K562 (cell line): ENCODE results near the gene ZDHHC12. TPM values are rescaled to one million over a fixed set of nuclear protein-coding genes. Genes with fewer than 3 reads are reported as not detected.
A peak's percentile ranks its signal among the peaks of the same experiment; 100 is the strongest.

Experiments used
- ATAC-seq: fragments of 200-7000 bp; cut with Tn5 transposase; 3 replicates; pipeline ENCODE4 v1.9.1; 2020; ENCODE audit warnings: moderate library complexity
- BruUV-seq: library from RNA; stranded (reverse); fragments of 400-500 nt; replicated peaks from 2 replicates; lab custom pipeline; 2021; lab: Mats Ljungman, UMichigan
- CTCF ChIA-PET: fragments of 300-600 bp; formaldehyde crosslinking; extraction: SDS; loops from one replicate; lab custom pipeline; 2021; ENCODE audit warnings: low intra/inter-chr PET ratio; lab: Yijun Ruan, JAX
- POLR2A ChIA-PET: fragments of 300-600, 350-650 bp; sonication (Branson Sonifier 250); formaldehyde crosslinking; extraction: SDS; loops from one replicate; lab custom pipeline; 2021; ENCODE audit warnings: antibody characterized with exemption, inconsistent platforms; lab: Yijun Ruan, JAX
- DNase-seq, 4 experiments: peaks; one replicate each; pipeline versions ENCODE4 v3.0.0 to v3.0.0-alpha.2; 2011 to 2018; ENCODE audit warnings: low spot score in 3 of 4, mixed read lengths in 3 of 4; ENCODE audit errors: extremely low read depth in 1 of 4
- FAIRE-seq: peaks from 2 replicates; lab custom pipeline; 2011; peaks lifted over from hg19 to GRCh38; lab: Jason Lieb, UNC
- H2AFZ ChIP-seq: 2 replicates; pipeline ENCODE4 v1.6.0; 2011; ENCODE audit warnings: low read depth, low read length, control low read depth, inconsistent platforms
- H3K27ac ChIP-seq: fragments of 200-600 bp; 3 replicates; pipeline ENCODE4 v1.8.0; 2011; ENCODE audit warnings: low read depth, mild to moderate bottlenecking, control low read depth, inconsistent platforms, low read length, moderate library complexity, mixed read lengths; ENCODE audit errors: extremely low read depth
- H3K27me3 ChIP-seq, 2 experiments: fragments of 300-600 bp in 1 of 2; 2 replicates in 1 of 2; 3 replicates in 1 of 2; pipeline versions ENCODE4 v1.6.0 to v1.8.0; 2011; ENCODE audit warnings: inconsistent platforms in 2 of 2, low read length in 2 of 2, mild to moderate bottlenecking in 1 of 2, mixed read lengths in 1 of 2, moderate library complexity in 1 of 2; ENCODE audit not compliant: control insufficient read depth in 2 of 2, insufficient read depth in 2 of 2
- H3K36me3 ChIP-seq: fragments of 300-600 bp; 3 replicates; pipeline ENCODE4 v1.8.0; 2011; ENCODE audit warnings: mild to moderate bottlenecking, low read length, inconsistent platforms; ENCODE audit not compliant: control insufficient read depth, insufficient read depth
- H3K4me1 ChIP-seq, 2 experiments: fragments of 200-600 bp in 1 of 2; replicated peaks in 1 of 2; 2 replicates in 1 of 2; 3 replicates in 1 of 2; pipeline versions ENCODE4 v1.5.1 to v1.8.0; 2011; ENCODE audit warnings: inconsistent platforms in 2 of 2, low read length in 2 of 2, mild to moderate bottlenecking in 1 of 2, mixed read lengths in 1 of 2, moderate library complexity in 1 of 2; ENCODE audit not compliant: control insufficient read depth in 2 of 2, insufficient read depth in 2 of 2
- H3K4me2 ChIP-seq: 2 replicates; pipeline ENCODE4 v1.6.1; 2011; ENCODE audit warnings: low read length, control low read depth, inconsistent platforms, mixed read lengths; ENCODE audit not compliant: insufficient read depth
- H3K4me3 ChIP-seq: fragments of 200-600 bp; sonication (generic), shearing (Covaris generic); 2 replicates; pipeline ENCODE4 v1.5.1; 2016; ENCODE audit warnings: control low read depth, inconsistent platforms
- H3K79me2 ChIP-seq: fragments of 200-600 bp; 3 replicates; pipeline ENCODE4 v1.8.0; 2011; ENCODE audit warnings: low read length, inconsistent platforms; ENCODE audit not compliant: control insufficient read depth, insufficient read depth
- H3K9ac ChIP-seq, 2 experiments: 2 replicates each; pipeline versions ENCODE4 v1.6.0 to v1.6.1; 2011; ENCODE audit warnings: low read depth in 2 of 2, low read length in 2 of 2, control low read depth in 1 of 2, inconsistent platforms in 1 of 2, mild to moderate bottlenecking in 1 of 2, mixed read lengths in 1 of 2; ENCODE audit not compliant: insufficient read depth in 1 of 2
- H3K9me1 ChIP-seq: one replicate; pipeline ENCODE4 v1.6.0; 2011; ENCODE audit warnings: inconsistent platforms, mild to moderate bottlenecking, low read length, moderate library complexity; ENCODE audit not compliant: control insufficient read depth, insufficient read depth
- H3K9me3 ChIP-seq: replicated peaks from 2 replicates; pipeline ENCODE4 v1.5.1; 2011; ENCODE audit warnings: low read depth, low read length, inconsistent platforms; ENCODE audit not compliant: control insufficient read depth, insufficient read depth
- H4K20me1 ChIP-seq: replicated peaks from 2 replicates; pipeline ENCODE4 v1.6.1; 2011; ENCODE audit warnings: low read length, inconsistent platforms, mixed read lengths; ENCODE audit not compliant: control insufficient read depth, insufficient read depth
- BRCA1 ChIP-seq, 2 experiments: fragments of 450-650 bp in 1 of 2; sonication (generic) in 1 of 2; formaldehyde crosslinking in 1 of 2; IDR thresholded peaks; 2 replicates each; pipeline versions ENCODE4 v1.5.0 to v1.6.1; 2017 to 2020; ENCODE audit warnings: mild to moderate bottlenecking in 1 of 2, missing genetic modification reagents in 1 of 2
- CREM ChIP-seq: IDR thresholded peaks from 2 replicates; pipeline ENCODE4 v1.6.1; 2014; ENCODE audit warnings: antibody characterized with exemption, low read depth
- SMAD1 ChIP-seq: fragments of 150-350 bp; IDR thresholded peaks from 2 replicates; pipeline ENCODE4 v1.6.1; 2014; ENCODE audit warnings: low read length, low read depth; ENCODE audit not compliant: partially characterized antibody
- SRSF1 ChIP-seq: fragments of 200-400 bp; formaldehyde crosslinking; IDR thresholded peaks from 2 replicates; pipeline ENCODE4 v1.6.1; 2017; ENCODE audit warnings: mild to moderate bottlenecking, low read depth, low read length, moderate library complexity
- ZNF41 ChIP-seq: fragments of 250-450 bp; sonication (Bioruptor Pico); conservative IDR thresholded peaks from 2 replicates; pipeline ENCODE4 v1.4.0; 2020; ENCODE audit warnings: mild to moderate bottlenecking
- WGBS: fragments of 100-300 bp; shearing (Covaris generic); methylation state at CpG from one replicate; pipeline ENCODE4 v1.1.6; 2016; ENCODE audit warnings: low coverage, mixed read lengths; ENCODE audit not compliant: insufficient coverage; ENCODE audit errors: missing lambda C conversion rate; 5-methylcytosine and 5-hydroxymethylcytosine counted together
- in situ Hi-C: fragments of 300-500 bp; cut with MboI; formaldehyde crosslinking; loops from 4 replicates; pipeline ENCODE4 v1.15.0; 2018; ENCODE audit warnings: inconsistent platforms, mixed read lengths
- intact Hi-C: fragments of 100-400 bp; cut with micrococcal nuclease; formaldehyde crosslinking; loops from 2 replicates; pipeline ENCODE4 v1.14.2; 2022
- polyA plus RNA-seq, 8 experiments: library from polyadenylated mRNA; depleted of rRNA in 4 of 8; stranded (reverse) in 5 of 8; unstranded in 3 of 8; fragments of >200 nt; fragmentation: Nextera tagmentation in 2 of 8; fragmentation: Illumina TruSeq in 1 of 8; extraction: Ambion mirVana in 2 of 8; extraction: Trizol in 1 of 8; gene quantifications; 2 replicates each; pipeline versions ENCODE4 v1.2.1 to v1.2.3, GENCODE V29; 2011 to 2014; ENCODE audit warnings: inconsistent platforms in 1 of 8, missing spikeins in 1 of 8
- total RNA-seq, 7 experiments: library from RNA; depleted of rRNA in 6 of 7; stranded (reverse); fragments of >200 nt in 6 of 7; fragmentation: Illumina TruSeq in 2 of 7; extraction: Trizol in 2 of 7; gene quantifications; 2 replicates each; pipeline versions ENCODE4 v1.2.1 to v1.2.3, GENCODE V29; 2011 to 2021; ENCODE audit warnings: low replicate concordance in 1 of 7
- TF ChIP-seq, protein P1 (sequence below): sonication (generic); formaldehyde crosslinking; IDR thresholded peaks from 2 replicates; pipeline ENCODE4 v1.8.0; 2022; ENCODE audit warnings: mild to moderate bottlenecking, low read depth, missing genetic modification reagents
- TF ChIP-seq, protein P2 (sequence below), 2 experiments: fragments of 450-650 bp; IDR thresholded peaks; 2 replicates each; pipeline ENCODE4 v1.6.1; 2016
- TF ChIP-seq, protein P3 (sequence below): sonication (generic); formaldehyde crosslinking; IDR thresholded peaks from 2 replicates; pipeline ENCODE4 v1.8.1; 2023; ENCODE audit warnings: mild to moderate bottlenecking, missing genetic modification reagents

ZDHHC12 gene
- total and polyA plus RNA-seq, 9 of the 15 experiments (the other 6 are each of a cell fraction or from before 2014, with no cell fraction given), result 0.21 to 38.0 (median 13.8) TPM

DNA sequence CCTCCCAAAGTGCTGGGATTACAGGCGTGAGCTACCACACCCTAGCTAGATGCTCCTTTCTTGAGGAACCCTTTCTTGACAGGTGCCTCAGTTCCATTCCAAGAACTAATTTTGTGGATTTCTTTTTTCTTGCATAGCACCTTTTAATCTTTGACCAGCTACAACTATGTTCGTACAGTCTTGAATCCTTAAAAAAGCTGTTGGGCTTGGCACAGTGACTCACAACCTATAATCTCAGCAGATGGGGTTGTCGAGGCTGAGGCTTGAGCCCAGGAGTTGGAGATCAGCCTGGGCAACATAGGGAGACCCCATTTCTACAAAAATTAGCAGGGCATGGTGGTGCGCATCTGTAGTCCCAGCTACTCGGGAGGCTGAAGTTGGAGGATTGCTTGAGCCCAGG lies 49.1 kb upstream of the ZDHHC12 start:
- Histone ChIP-seq H3K27me3 (no peaks in the 10 kb centered on the region), H4K20me1 (no peaks in the 10 kb centered on the region), H3K9ac (no peak overlapping the region), H3K9me3 (no peaks in the 10 kb centered on the region), H2AFZ (no peak overlapping the region), H3K4me3 (no peak overlapping the region), H3K79me2 (peaks cover 21% of the 10 kb centered on the region), H3K27ac (no peak overlapping the region), H3K4me1 (peaks cover 13 to 16% of the 10 kb centered on the region in 2 experiments; a peak in 4 of 5 replicates), H3K36me3 (no peaks in the 10 kb centered on the region; the same call in 2 of the 3 replicates), H3K4me2 (no peak overlapping the region), H3K9me1 (no peaks in the 10 kb centered on the region)
- intact Hi-C loops (no loop called here), in situ Hi-C loops (no loop called here)
- ChIA-PET CTCF (no interaction called here), POLR2A (interaction anchor here (1.5 kb wide), 1 partner anchor 9 kb away, joined by 8 read pairs; no protein-coding TSS in a partner anchor)
- FAIRE-seq (no peak), ATAC-seq (no peak), DNase-seq (no peak)
- WGBS, result 86% methylated on average over 5 of the region's 5 CpGs
- BruUV-seq, result no TSS peak
- TF ChIP-seq SRSF1 (no peak), BRCA1 (IDR thresholded peaks at IDR 0.05) (no peak), BRCA1 (CRISPR knock-in tag; IDR thresholded peaks at IDR 0.05) (no peak)

DNA sequence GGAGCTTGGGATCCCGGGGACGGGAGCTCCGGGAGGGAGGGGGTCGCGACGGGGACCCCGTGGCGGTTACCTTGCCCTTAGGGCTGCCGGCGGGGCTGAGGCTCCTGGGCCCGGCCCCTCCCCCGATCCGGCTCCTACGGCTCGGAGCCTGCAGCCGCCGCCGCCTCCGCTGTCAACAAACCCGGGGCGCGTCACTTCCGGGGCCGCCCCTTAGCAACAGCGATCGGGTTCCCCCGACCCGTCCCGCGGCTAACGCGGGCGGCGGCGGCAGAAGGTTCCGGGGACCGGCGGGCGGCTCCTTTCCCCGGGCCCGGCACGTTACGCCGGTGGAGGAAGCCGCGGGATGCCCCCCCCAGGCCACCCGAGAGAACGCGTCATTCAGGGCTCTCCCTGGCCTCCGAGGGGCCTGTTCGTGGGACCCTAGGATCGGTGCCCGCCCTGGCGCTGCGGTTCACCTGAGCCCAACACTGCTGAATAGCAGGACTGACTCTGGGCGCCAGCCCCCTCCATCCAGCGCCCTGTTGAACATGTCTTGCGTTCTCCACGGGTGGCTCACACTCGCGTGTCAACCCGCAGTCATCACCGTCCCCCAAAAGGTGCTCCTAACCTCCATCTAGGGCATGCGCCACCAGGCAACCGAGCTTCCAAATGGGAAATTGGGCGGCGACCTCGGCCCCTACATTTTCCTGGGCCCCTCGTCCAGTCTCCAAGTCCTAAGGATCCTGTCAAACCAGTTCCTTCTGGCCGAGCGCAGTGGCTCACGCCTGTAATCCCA lies 48.0 kb upstream of the ZDHHC12 start, which contains the start of gene ZER1:
Gene ZER1, minus strand, starts transcription at position 183 of the 775 bp plus-strand sequence. CDS start 16,362 bp downstream, outside the sequence.
- peaks cover 5% of the 10 kb centered on the region; the same call in 1 of the 3 replicates for H3K36me3 ChIP-seq
- BruUV-seq, result TSS peak; percentile 98
- intact Hi-C loops (no loop called here), in situ Hi-C loops (no loop called here)
- peak within 1 kb of the TSS; percentile 79 for H3K4me3 ChIP-seq
- DNase-seq, result peak; percentile 94 to 98 (median 97)
- no peaks in the 10 kb centered on the region for H3K9me1 ChIP-seq
- 13% methylated on average over 55 of the region's 72 CpGs for WGBS
- no peaks in the 10 kb centered on the region for H4K20me1 ChIP-seq
- peak within 1 kb of the TSS; percentile 98 for H2AFZ ChIP-seq
- FAIRE-seq, result no peak
- H3K4me2 ChIP-seq, result peak within 1 kb of the TSS; percentile 95
- peak; percentile 95 for ATAC-seq
- H3K27me3 ChIP-seq, result no peaks in the 10 kb centered on the region
- peak within 1 kb of the TSS; percentile 89 to 94 for H3K9ac ChIP-seq
- H3K9me3 ChIP-seq, result no peaks in the 10 kb centered on the region
- POLR2A ChIA-PET, result interaction anchor here (0.5 to 1.5 kb wide), 3 partner anchors 10 to 43 kb away, joined by 3 to 8 read pairs (median 3); no protein-coding TSS in a partner anchor
- peaks cover 21% of the 10 kb centered on the region for H3K79me2 ChIP-seq
- H3K4me1 ChIP-seq, result peaks cover 13 to 16% of the 10 kb centered on the region in 2 experiments; a peak in 4 of 5 replicates
- CTCF ChIA-PET, result interaction anchor here (0.8 kb wide), 1 partner anchor 70 kb away, joined by 3 read pairs; the partner anchor contains the start of gene PKN3
- H3K27ac ChIP-seq, result peak within 1 kb of the TSS; percentile 88
- TF ChIP-seq, protein P1, sequence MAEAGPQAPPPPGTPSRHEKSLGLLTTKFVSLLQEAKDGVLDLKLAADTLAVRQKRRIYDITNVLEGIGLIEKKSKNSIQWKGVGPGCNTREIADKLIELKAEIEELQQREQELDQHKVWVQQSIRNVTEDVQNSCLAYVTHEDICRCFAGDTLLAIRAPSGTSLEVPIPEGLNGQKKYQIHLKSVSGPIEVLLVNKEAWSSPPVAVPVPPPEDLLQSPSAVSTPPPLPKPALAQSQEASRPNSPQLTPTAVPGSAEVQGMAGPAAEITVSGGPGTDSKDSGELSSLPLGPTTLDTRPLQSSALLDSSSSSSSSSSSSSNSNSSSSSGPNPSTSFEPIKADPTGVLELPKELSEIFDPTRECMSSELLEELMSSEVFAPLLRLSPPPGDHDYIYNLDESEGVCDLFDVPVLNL (CRISPR knock-in tag), result no peak
- TF ChIP-seq, protein P2, sequence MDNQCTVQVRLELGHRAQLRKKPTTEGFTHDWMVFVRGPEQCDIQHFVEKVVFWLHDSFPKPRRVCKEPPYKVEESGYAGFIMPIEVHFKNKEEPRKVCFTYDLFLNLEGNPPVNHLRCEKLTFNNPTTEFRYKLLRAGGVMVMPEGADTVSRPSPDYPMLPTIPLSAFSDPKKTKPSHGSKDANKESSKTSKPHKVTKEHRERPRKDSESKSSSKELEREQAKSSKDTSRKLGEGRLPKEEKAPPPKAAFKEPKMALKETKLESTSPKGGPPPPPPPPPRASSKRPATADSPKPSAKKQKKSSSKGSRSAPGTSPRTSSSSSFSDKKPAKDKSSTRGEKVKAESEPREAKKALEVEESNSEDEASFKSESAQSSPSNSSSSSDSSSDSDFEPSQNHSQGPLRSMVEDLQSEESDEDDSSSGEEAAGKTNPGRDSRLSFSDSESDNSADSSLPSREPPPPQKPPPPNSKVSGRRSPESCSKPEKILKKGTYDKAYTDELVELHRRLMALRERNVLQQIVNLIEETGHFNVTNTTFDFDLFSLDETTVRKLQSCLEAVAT (IDR thresholded peaks at IDR 0.05), result no peak
- TF ChIP-seq SMAD1, result no peak
- TF ChIP-seq, protein P3, sequence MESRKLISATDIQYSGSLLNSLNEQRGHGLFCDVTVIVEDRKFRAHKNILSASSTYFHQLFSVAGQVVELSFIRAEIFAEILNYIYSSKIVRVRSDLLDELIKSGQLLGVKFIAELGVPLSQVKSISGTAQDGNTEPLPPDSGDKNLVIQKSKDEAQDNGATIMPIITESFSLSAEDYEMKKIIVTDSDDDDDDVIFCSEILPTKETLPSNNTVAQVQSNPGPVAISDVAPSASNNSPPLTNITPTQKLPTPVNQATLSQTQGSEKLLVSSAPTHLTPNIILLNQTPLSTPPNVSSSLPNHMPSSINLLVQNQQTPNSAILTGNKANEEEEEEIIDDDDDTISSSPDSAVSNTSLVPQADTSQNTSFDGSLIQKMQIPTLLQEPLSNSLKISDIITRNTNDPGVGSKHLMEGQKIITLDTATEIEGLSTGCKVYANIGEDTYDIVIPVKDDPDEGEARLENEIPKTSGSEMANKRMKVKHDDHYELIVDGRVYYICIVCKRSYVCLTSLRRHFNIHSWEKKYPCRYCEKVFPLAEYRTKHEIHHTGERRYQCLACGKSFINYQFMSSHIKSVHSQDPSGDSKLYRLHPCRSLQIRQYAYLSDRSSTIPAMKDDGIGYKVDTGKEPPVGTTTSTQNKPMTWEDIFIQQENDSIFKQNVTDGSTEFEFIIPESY (CRISPR knock-in tag), result peak; percentile 85
- TF ChIP-seq CREM, result peak; percentile 95
- TF ChIP-seq ZNF41 (CRISPR knock-in tag), result 0 out of 2 replicates have a peak, but pooled peaks have one; percentile 19
